ENCODE results near the gene LRRC3C.
"Not testable (repeated sequence)": the region's sequence is repeated elsewhere in the genome, so short reads cannot be mapped to it uniquely, and the experiment has no call there.

LRRC3C gene

DNA sequence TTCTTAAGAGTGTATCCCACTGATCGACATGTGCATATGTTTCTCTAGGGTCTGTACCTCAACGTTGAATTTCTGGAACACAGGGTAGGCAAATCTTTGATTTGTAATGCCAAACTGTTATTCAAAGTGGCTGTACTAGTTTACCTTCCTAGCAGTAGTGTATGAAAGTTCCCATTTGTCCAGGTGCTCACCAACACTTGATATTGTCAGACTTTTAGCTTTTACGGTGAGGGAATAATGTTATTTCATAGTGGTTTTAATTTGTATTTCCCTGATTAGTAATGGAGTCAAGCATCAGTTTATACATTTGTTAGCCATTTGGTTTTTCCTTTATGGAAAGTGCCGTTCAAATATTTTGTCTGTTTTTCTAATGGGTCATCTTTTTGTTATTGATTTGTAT is 29.4 kb upstream of the LRRC3C start:
- Histone ChIP-seq H3K27me3 (ENCODE audit: insufficient read depth, poor library complexity, severe bottlenecking) (no peaks in the 10 kb centered on the region), H3K4me1 (ENCODE audit: insufficient read depth, poor library complexity, severe bottlenecking) (no peaks in the 10 kb centered on the region), H3K36me3 (ENCODE audit: low read depth) (no peaks in the 10 kb centered on the region), H3K27ac (ENCODE audit: poor library complexity, severe bottlenecking) (no peak overlapping the region), H3K9me3 (ENCODE audit: severe bottlenecking) (peaks cover 2% of the 10 kb centered on the region), H3K4me3 (ENCODE audit: severe bottlenecking) (no peak overlapping the region)
- TF ChIP-seq, protein P1, sequence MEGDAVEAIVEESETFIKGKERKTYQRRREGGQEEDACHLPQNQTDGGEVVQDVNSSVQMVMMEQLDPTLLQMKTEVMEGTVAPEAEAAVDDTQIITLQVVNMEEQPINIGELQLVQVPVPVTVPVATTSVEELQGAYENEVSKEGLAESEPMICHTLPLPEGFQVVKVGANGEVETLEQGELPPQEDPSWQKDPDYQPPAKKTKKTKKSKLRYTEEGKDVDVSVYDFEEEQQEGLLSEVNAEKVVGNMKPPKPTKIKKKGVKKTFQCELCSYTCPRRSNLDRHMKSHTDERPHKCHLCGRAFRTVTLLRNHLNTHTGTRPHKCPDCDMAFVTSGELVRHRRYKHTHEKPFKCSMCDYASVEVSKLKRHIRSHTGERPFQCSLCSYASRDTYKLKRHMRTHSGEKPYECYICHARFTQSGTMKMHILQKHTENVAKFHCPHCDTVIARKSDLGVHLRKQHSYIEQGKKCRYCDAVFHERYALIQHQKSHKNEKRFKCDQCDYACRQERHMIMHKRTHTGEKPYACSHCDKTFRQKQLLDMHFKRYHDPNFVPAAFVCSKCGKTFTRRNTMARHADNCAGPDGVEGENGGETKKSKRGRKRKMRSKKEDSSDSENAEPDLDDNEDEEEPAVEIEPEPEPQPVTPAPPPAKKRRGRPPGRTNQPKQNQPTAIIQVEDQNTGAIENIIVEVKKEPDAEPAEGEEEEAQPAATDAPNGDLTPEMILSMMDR (IDR thresholded peaks at IDR 0.05; ENCODE audit: poor library complexity, severe bottlenecking) = no peak
- DNase-seq (ENCODE audit: low spot score) (no peak), ATAC-seq (ENCODE audit: low read depth) (no peak)

DNA sequence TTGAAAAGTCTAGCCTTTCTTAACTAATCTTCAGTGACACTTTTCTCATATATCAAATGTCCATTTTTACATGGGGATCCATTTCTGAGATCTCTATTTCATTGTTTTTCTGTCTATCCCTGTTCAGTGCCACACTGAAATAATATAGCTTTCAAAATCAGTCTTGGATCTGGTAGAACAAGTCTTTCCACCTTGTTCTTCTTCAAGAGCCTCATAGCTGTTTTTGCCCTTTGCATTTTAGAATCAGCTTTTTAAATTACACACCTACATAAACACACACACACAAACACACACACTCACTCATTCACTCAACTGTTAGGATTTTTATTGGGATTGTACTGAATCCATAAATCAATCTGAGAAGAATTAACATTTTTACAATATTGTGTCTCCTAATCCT is 28.3 kb upstream of the LRRC3C start:
- H3K4me1 ChIP-seq (ENCODE audit: insufficient read depth, poor library complexity, severe bottlenecking) = no peaks in the 10 kb centered on the region
- H3K4me3 ChIP-seq (ENCODE audit: severe bottlenecking) = no peak overlapping the region
- no peak for DNase-seq (ENCODE audit: low spot score)
- H3K9me3 ChIP-seq (ENCODE audit: severe bottlenecking) = peaks cover 2% of the 10 kb centered on the region
- H3K27me3 ChIP-seq (ENCODE audit: insufficient read depth, poor library complexity, severe bottlenecking) = no peaks in the 10 kb centered on the region
- H3K36me3 ChIP-seq (ENCODE audit: low read depth) = no peaks in the 10 kb centered on the region
- H3K27ac ChIP-seq (ENCODE audit: poor library complexity, severe bottlenecking) = no peak overlapping the region
- TF ChIP-seq, protein P1 (IDR thresholded peaks at IDR 0.05; ENCODE audit: poor library complexity, severe bottlenecking) = no peak
- no peak for ATAC-seq (ENCODE audit: low read depth)

GRCh38 chr17:39902027-39902426 is 25.5 kb upstream of the LRRC3C start:
- not testable (repeated sequence) for H3K36me3 ChIP-seq (ENCODE audit: low read depth); H3K27me3 ChIP-seq (ENCODE audit: insufficient read depth, poor library complexity, severe bottlenecking); H3K4me3 ChIP-seq (ENCODE audit: severe bottlenecking); ATAC-seq (ENCODE audit: low read depth); DNase-seq (ENCODE audit: low spot score); H3K27ac ChIP-seq (ENCODE audit: poor library complexity, severe bottlenecking); H3K4me1 ChIP-seq (ENCODE audit: insufficient read depth, poor library complexity, severe bottlenecking); H3K9me3 ChIP-seq (ENCODE audit: severe bottlenecking)

DNA sequence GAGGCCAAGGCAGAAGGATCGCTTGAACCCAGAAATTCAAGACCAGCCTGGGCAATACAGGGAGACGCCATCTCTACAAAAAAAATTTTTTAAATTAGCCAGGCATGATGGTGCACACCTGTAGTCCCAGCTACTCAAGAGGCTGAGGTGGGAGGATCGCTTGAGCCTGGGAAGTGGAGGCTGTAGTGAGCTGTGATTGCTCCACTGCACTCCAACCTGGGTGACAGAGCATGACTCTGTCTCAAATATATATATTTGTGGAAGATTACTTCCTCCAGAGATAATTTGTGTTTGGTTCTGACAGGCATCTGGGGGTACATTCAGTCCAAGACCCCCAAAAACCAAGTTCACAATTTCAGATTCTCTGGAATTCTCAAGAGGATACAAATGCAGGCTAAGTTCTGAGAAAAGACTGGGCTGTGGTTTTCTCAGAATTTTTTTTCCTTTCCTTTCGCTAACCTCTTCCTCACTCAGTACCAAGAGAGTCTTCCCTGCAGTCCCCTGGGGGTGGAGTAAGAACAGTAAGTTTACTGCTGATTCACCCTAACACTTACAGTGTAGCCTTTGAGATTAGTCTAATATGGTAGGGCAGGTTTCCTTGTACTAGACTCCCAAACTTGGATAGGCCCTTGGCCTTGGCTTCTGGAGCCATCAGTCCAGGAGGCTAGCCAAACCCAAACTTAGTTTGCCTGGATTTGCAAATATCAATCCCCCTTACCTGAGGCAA is 24.2 kb upstream of the LRRC3C start:
- TF ChIP-seq, protein P1 (IDR thresholded peaks at IDR 0.05; ENCODE audit: poor library complexity, severe bottlenecking) = no peak
- Histone ChIP-seq H3K4me1 (ENCODE audit: insufficient read depth, poor library complexity, severe bottlenecking) (no peaks in the 10 kb centered on the region), H3K27me3 (ENCODE audit: insufficient read depth, poor library complexity, severe bottlenecking) (no peaks in the 10 kb centered on the region), H3K4me3 (ENCODE audit: severe bottlenecking) (no peak overlapping the region), H3K27ac (ENCODE audit: poor library complexity, severe bottlenecking) (no peak overlapping the region), H3K36me3 (ENCODE audit: low read depth) (no peaks in the 10 kb centered on the region), H3K9me3 (ENCODE audit: severe bottlenecking) (peaks cover 2% of the 10 kb centered on the region)
- DNase-seq (ENCODE audit: low spot score) (no peak), ATAC-seq (ENCODE audit: low read depth) (no peak)

- no peaks in the 10 kb centered on the region for H3K9me3 ChIP-seq (ENCODE audit: severe bottlenecking)
- H3K4me3 ChIP-seq (ENCODE audit: severe bottlenecking) = no peak overlapping the region
- no peak overlapping the region for H3K27ac ChIP-seq (ENCODE audit: poor library complexity, severe bottlenecking)
- H3K27me3 ChIP-seq (ENCODE audit: insufficient read depth, poor library complexity, severe bottlenecking) = no peaks in the 10 kb centered on the region
- H3K36me3 ChIP-seq (ENCODE audit: low read depth) = no peaks in the 10 kb centered on the region
- DNase-seq (ENCODE audit: low spot score) (no peak), ATAC-seq (ENCODE audit: low read depth) (no peak)
- TF ChIP-seq, protein P1 (IDR thresholded peaks at IDR 0.05; ENCODE audit: poor library complexity, severe bottlenecking) = no peak
- no peaks in the 10 kb centered on the region for H3K4me1 ChIP-seq (ENCODE audit: insufficient read depth, poor library complexity, severe bottlenecking)
These were observed 22.6 kb upstream of the LRRC3C start for GRCh38 chr17:39904990-39905288.
